Astrocyte (in vitro differentiated cells and primary cell): Measurements from ENCODE around the gene RRM1. TPM values are rescaled to one million over a fixed set of nuclear protein-coding genes. Genes with fewer than 3 reads are reported as not detected.
A peak's percentile ranks its signal among the peaks of the same experiment; 100 is the strongest.

Source experiments
- DNase-seq: peaks from one replicate; pipeline ENCODE4 v3.0.0-alpha.2; 2010; ENCODE audit warnings: low read depth
- FAIRE-seq: peaks from 2 replicates; lab custom pipeline; 2011; peaks lifted over from hg19 to GRCh38; lab: Jason Lieb, UNC
- H2AFZ ChIP-seq: 2 replicates; pipeline ENCODE4 v1.6.0; 2012; ENCODE audit warnings: low read depth, low read length, inconsistent platforms
- H3K27ac ChIP-seq: 2 replicates; pipeline ENCODE4 v1.5.1; 2011; ENCODE audit warnings: low read depth, low read length, inconsistent platforms
- H3K27me3 ChIP-seq: 2 replicates; pipeline ENCODE4 v1.6.0; 2011; ENCODE audit warnings: low read length, inconsistent platforms; ENCODE audit not compliant: insufficient read depth
- H3K36me3 ChIP-seq: 2 replicates; pipeline ENCODE4 v1.5.1; 2011; ENCODE audit warnings: low read length, inconsistent platforms; ENCODE audit not compliant: insufficient read depth
- H3K4me1 ChIP-seq: 2 replicates; pipeline ENCODE4 v1.5.1; 2011; ENCODE audit warnings: low read length, inconsistent platforms; ENCODE audit not compliant: insufficient read depth
- H3K4me2 ChIP-seq: 2 replicates; pipeline ENCODE4 v1.6.0; 2012; ENCODE audit warnings: low read length, inconsistent platforms
- H3K4me3 ChIP-seq: 2 replicates; pipeline ENCODE4 v1.5.1; 2011; ENCODE audit warnings: low read depth, mild to moderate bottlenecking, low read length, inconsistent platforms; ENCODE audit not compliant: insufficient read depth
- H3K79me2 ChIP-seq: 2 replicates; pipeline ENCODE4 v1.6.0; 2012; ENCODE audit warnings: mild to moderate bottlenecking, low read length, inconsistent platforms; ENCODE audit not compliant: insufficient read depth
- H3K9ac ChIP-seq: 2 replicates; pipeline ENCODE4 v1.6.0; 2012; ENCODE audit warnings: mild to moderate bottlenecking, low read length, inconsistent platforms
- H3K9me3 ChIP-seq: 2 replicates; pipeline ENCODE4 v1.5.1; 2012; ENCODE audit warnings: low read depth, mild to moderate bottlenecking, low read length, inconsistent platforms; ENCODE audit not compliant: insufficient read depth
- H4K20me1 ChIP-seq: 2 replicates; pipeline ENCODE4 v1.6.0; 2012; ENCODE audit warnings: low read length, inconsistent platforms; ENCODE audit not compliant: insufficient read depth
- H3K27ac Mint-ChIP-seq: one replicate; pipeline ENCODE4 v1.8.0; 2021; ENCODE audit warnings: mild to moderate bottlenecking, mixed read lengths; ENCODE audit not compliant: unreplicated experiment
- H3K27me3 Mint-ChIP-seq: one replicate; pipeline ENCODE4 v1.8.0; 2021; ENCODE audit warnings: low read depth, mixed read lengths; ENCODE audit not compliant: unreplicated experiment
- H3K36me3 Mint-ChIP-seq: one replicate; pipeline ENCODE4 v1.8.0; 2021; ENCODE audit warnings: low read depth, mixed read lengths; ENCODE audit not compliant: unreplicated experiment
- H3K4me1 Mint-ChIP-seq: one replicate; pipeline ENCODE4 v1.8.0; 2021; ENCODE audit warnings: low read depth, mixed read lengths; ENCODE audit not compliant: unreplicated experiment
- H3K4me3 Mint-ChIP-seq: one replicate; pipeline ENCODE4 v1.8.0; 2021; ENCODE audit warnings: mild to moderate bottlenecking, moderate library complexity, mixed read lengths; ENCODE audit not compliant: unreplicated experiment
- H3K9me3 Mint-ChIP-seq: one replicate; pipeline ENCODE4 v1.8.0; 2021; ENCODE audit warnings: mild to moderate bottlenecking, mixed read lengths; ENCODE audit not compliant: unreplicated experiment
- EZH2 ChIP-seq: IDR thresholded peaks from 2 replicates; pipeline ENCODE4 v1.6.1; 2012; ENCODE audit warnings: mild to moderate bottlenecking, low read length, inconsistent platforms; ENCODE audit not compliant: insufficient read depth
- total RNA-seq: library from RNA; stranded (reverse); gene quantifications from 2 replicates; pipeline ENCODE4 v1.2.1, GENCODE V29; 2021
- TF ChIP-seq, protein P1 (sequence below): IDR thresholded peaks from 2 replicates; pipeline ENCODE4 v1.5.1; 2011; ENCODE audit warnings: low read depth, mild to moderate bottlenecking, inconsistent platforms, low read length, moderate library complexity; ENCODE audit not compliant: insufficient read depth

RRM1 gene
- total RNA-seq, 1 donor from 2014 or later = 26.2 TPM

DNA sequence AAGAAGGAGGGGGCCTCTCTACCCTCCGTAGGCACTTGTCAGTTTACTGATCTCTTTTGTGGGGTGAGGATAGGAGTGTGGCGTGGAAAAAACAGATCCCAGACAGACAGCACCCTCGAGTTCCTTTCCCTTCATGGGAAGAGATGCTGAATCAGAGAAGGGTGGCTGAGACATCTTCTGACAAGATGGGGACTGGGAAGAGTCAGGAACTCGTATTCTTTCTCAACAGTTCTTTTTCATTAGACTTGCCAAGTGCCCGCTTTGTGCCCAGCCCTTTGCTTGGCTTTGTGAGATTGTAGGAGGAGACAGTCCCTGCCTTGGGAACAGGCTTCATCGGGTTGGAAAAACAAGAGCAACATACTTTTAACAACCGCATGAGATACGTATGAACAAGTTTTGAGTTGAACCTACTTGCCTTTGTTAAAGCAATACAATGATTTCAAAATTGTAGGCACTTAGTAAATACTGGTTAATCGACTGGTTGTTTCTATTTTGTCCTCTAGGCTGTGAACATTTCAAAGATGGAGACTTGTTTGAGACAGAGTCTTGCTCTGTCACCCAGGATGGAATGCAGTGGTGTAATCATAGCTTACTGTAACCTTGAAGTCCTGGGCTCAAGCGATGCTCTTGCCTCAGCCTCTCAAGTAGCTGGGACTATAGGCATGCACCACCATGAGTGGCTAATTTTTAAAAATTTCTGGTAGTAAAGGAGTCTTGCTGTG lies 1.1 kb downstream of the RRM1 start:
- Mint-ChIP-seq H3K27me3 (no peaks in the 10 kb centered on the region), H3K27ac (peak overlapping the region; percentile 75), H3K9me3 (no peaks in the 10 kb centered on the region), H3K36me3 (peaks cover 8% of the 10 kb centered on the region), H3K4me1 (peaks cover 6% of the 10 kb centered on the region), H3K4me3 (peak overlapping the region; percentile 93)
- peak; percentile 34 for FAIRE-seq
- Histone ChIP-seq H3K4me1 (peaks cover 5% of the 10 kb centered on the region), H2AFZ (peak overlapping the region; percentile 98), H3K79me2 (peaks cover 60% of the 10 kb centered on the region), H3K27me3 (no peaks in the 10 kb centered on the region), H3K27ac (peak overlapping the region; percentile 96), H4K20me1 (peaks cover 6% of the 10 kb centered on the region), H3K4me3 (peak overlapping the region; percentile 82), H3K4me2 (peak overlapping the region; percentile 97), H3K36me3 (no peaks in the 10 kb centered on the region), H3K9ac (peak overlapping the region; percentile 92), H3K9me3 (no peaks in the 10 kb centered on the region)
- DNase-seq = peak; percentile 49
- TF ChIP-seq, protein P1, sequence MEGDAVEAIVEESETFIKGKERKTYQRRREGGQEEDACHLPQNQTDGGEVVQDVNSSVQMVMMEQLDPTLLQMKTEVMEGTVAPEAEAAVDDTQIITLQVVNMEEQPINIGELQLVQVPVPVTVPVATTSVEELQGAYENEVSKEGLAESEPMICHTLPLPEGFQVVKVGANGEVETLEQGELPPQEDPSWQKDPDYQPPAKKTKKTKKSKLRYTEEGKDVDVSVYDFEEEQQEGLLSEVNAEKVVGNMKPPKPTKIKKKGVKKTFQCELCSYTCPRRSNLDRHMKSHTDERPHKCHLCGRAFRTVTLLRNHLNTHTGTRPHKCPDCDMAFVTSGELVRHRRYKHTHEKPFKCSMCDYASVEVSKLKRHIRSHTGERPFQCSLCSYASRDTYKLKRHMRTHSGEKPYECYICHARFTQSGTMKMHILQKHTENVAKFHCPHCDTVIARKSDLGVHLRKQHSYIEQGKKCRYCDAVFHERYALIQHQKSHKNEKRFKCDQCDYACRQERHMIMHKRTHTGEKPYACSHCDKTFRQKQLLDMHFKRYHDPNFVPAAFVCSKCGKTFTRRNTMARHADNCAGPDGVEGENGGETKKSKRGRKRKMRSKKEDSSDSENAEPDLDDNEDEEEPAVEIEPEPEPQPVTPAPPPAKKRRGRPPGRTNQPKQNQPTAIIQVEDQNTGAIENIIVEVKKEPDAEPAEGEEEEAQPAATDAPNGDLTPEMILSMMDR = no peak
- TF ChIP-seq EZH2 = no peak

- H3K27me3 Mint-ChIP-seq = no peaks in the 10 kb centered on the region
- no peak overlapping the region for H3K27ac Mint-ChIP-seq
- Histone ChIP-seq H3K4me3 (no peak overlapping the region), H3K9me3 (no peaks in the 10 kb centered on the region), H3K27ac (no peak overlapping the region), H2AFZ (no peak overlapping the region), H3K79me2 (peaks cover 78% of the 10 kb centered on the region), H3K4me2 (no peak overlapping the region), H3K36me3 (peaks cover 9% of the 10 kb centered on the region), H3K4me1 (peaks cover 5% of the 10 kb centered on the region), H4K20me1 (peaks cover 6% of the 10 kb centered on the region), H3K9ac (no peak overlapping the region), H3K27me3 (no peaks in the 10 kb centered on the region)
- peaks cover 4% of the 10 kb centered on the region for H3K36me3 Mint-ChIP-seq
- H3K4me3 Mint-ChIP-seq = no peak overlapping the region
- no peak for FAIRE-seq
- peaks cover 6% of the 10 kb centered on the region for H3K4me1 Mint-ChIP-seq
- peaks cover 2% of the 10 kb centered on the region for H3K9me3 Mint-ChIP-seq
- TF ChIP-seq, protein P1 = no peak
- TF ChIP-seq EZH2 = no peak
- no peak for DNase-seq
These were observed 3.5 kb downstream of the RRM1 start for GRCh38 chr11:4098026-4098621.

- Histone ChIP-seq H3K4me1 (no peaks in the 10 kb centered on the region), H3K27ac (no peak overlapping the region), H3K4me2 (no peak overlapping the region), H3K4me3 (no peak overlapping the region), H3K79me2 (peaks cover 63% of the 10 kb centered on the region), H3K9ac (no peak overlapping the region), H2AFZ (no peak overlapping the region), H3K9me3 (no peaks in the 10 kb centered on the region), H3K36me3 (peaks cover 24% of the 10 kb centered on the region), H3K27me3 (no peaks in the 10 kb centered on the region), H4K20me1 (peaks cover 6% of the 10 kb centered on the region)
- H3K36me3 Mint-ChIP-seq = peaks cover 4% of the 10 kb centered on the region
- FAIRE-seq (no peak), DNase-seq (no peak)
- H3K27me3 Mint-ChIP-seq = no peaks in the 10 kb centered on the region
- H3K4me3 Mint-ChIP-seq = no peak overlapping the region
- no peak for TF ChIP-seq EZH2
- TF ChIP-seq, protein P1 = no peak
- H3K4me1 Mint-ChIP-seq = no peaks in the 10 kb centered on the region
- no peak overlapping the region for H3K27ac Mint-ChIP-seq
- H3K9me3 Mint-ChIP-seq = peaks cover 2% of the 10 kb centered on the region
These were observed 8.1 kb downstream of the RRM1 start for GRCh38 chr11:4102711-4103110.
